Fibroblast of villous mesenchyme (primary cell): Measurements from ENCODE around the gene KAT2A. TPM values are rescaled to one million over a fixed set of nuclear protein-coding genes. Genes with fewer than 3 reads are reported as not detected.

ENCODE experiments used
- DNase-seq: peaks from one replicate; pipeline ENCODE4 v3.0.0-alpha.2; 2010; ENCODE audit warnings: low read depth
- H3K4me3 ChIP-seq: 2 replicates; pipeline ENCODE4 v1.5.1; 2011; ENCODE audit warnings: low read depth, mild to moderate bottlenecking, low read length
- total RNA-seq: library from RNA; depleted of rRNA; stranded (reverse); fragments of >200 nt; gene quantifications from 2 replicates; pipeline ENCODE4 v1.2.3, GENCODE V29; 2012
- TF ChIP-seq, protein P1 (sequence below): IDR thresholded peaks from 2 replicates; pipeline ENCODE4 v1.5.1; 2012; ENCODE audit warnings: low read depth, mild to moderate bottlenecking, low read length; ENCODE audit not compliant: insufficient read depth

Gene KAT2A
- total RNA-seq, 1 donor, result 13.0 TPM

GRCh38 chr17:42068979-42069378 lies 52.2 kb downstream of the KAT2A start:
- DNase-seq, result no peak
- no peak overlapping the region for H3K4me3 ChIP-seq
- TF ChIP-seq, protein P1, sequence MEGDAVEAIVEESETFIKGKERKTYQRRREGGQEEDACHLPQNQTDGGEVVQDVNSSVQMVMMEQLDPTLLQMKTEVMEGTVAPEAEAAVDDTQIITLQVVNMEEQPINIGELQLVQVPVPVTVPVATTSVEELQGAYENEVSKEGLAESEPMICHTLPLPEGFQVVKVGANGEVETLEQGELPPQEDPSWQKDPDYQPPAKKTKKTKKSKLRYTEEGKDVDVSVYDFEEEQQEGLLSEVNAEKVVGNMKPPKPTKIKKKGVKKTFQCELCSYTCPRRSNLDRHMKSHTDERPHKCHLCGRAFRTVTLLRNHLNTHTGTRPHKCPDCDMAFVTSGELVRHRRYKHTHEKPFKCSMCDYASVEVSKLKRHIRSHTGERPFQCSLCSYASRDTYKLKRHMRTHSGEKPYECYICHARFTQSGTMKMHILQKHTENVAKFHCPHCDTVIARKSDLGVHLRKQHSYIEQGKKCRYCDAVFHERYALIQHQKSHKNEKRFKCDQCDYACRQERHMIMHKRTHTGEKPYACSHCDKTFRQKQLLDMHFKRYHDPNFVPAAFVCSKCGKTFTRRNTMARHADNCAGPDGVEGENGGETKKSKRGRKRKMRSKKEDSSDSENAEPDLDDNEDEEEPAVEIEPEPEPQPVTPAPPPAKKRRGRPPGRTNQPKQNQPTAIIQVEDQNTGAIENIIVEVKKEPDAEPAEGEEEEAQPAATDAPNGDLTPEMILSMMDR, result no peak

GRCh38 chr17:42067371-42068091 lies 53.6 kb downstream of the KAT2A start:
- no peak overlapping the region for H3K4me3 ChIP-seq
- TF ChIP-seq, protein P1, result peak; percentile 89
- peak; percentile 49 for DNase-seq

- TF ChIP-seq, protein P1, result no peak
- no peak overlapping the region for H3K4me3 ChIP-seq
- no peak for DNase-seq
These were observed 56.0 kb downstream of the KAT2A start for GRCh38 chr17:42065201-42065600.

Other genes with a start within 250 kb of the KAT2A start
- gene ACLY, start 202.4 kb downstream of the KAT2A start, total RNA-seq, result 400 and 446 TPM in 2 replicates
- 0.43 and 0.64 TPM in 2 replicates for gene ODAD4, start 190.8 kb downstream of the KAT2A start, total RNA-seq
- gene CNP, start 154.6 kb downstream of the KAT2A start, total RNA-seq, result 94.6 and 98.6 TPM in 2 replicates
- gene DNAJC7, start 103.9 kb downstream of the KAT2A start, total RNA-seq, result 63.8 and 80.7 TPM in 2 replicates
- 34.5 and 35.8 TPM in 2 replicates for gene NKIRAS2, start 101.3 kb downstream of the KAT2A start, total RNA-seq
- gene C17orf113, start 70.8 kb downstream of the KAT2A start, total RNA-seq, result under 0.01 and 0.32 TPM in 2 replicates
- gene ZNF385C, start 22.9 kb downstream of the KAT2A start, total RNA-seq, result not detected in 2 replicates
- gene DHX58, start 8.7 kb downstream of the KAT2A start, total RNA-seq, result 9.0 and 12.1 TPM in 2 replicates
- gene HSPB9, start 1.4 kb upstream of the KAT2A start, total RNA-seq, result not detected in 2 replicates
- 68.0 and 83.3 TPM in 2 replicates for gene RAB5C, start 33.6 kb upstream of the KAT2A start, total RNA-seq
- gene KCNH4, start 59.8 kb upstream of the KAT2A start, total RNA-seq, result under 0.01 TPM in 1 of 2 replicates, not detected in the other
- not detected in 2 replicates for gene HCRT, start 64.1 kb upstream of the KAT2A start, total RNA-seq
- gene GHDC, start 73.1 kb upstream of the KAT2A start, total RNA-seq, result 14.7 and 20.0 TPM in 2 replicates
- gene STAT5B, start 155.0 kb upstream of the KAT2A start, total RNA-seq, result 33.5 and 38.4 TPM in 2 replicates
- 13.8 and 16.1 TPM in 2 replicates for gene STAT5A, start 167.1 kb upstream of the KAT2A start, total RNA-seq